ENCODE results near the gene ZNF536. TPM values are rescaled to one million over a fixed set of nuclear protein-coding genes. Genes with fewer than 3 reads are reported as not detected.

The ZNF536 gene
- total and polyA plus RNA-seq, 2 donors from 2014 or later, result 0.19 to 0.25 TPM

DNA sequence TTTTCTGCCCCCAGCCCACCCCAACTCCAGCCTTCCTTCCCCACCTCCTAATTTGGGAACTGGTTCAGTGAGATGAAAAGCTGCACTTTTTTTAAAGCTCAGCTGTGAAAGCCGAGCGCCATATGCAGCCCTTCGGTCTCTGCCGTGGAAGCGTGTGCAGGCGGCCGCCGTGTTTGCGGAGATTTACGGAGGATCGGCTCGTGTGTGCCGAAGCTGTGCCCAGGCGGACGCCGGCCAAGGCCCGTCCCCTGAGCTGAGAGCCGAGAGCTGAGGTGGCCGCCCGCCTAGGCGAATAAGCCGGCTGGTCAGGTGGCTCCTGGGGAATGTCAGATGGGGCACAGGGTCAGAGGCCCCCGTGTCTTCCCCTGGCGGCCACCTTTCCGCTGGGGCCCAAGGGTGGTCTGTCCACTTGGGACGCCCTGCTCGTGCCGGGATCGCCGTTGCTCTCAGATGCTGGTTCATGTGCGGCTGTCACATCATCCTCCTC, 78.7 kb downstream of the ZNF536 start:
- no peak for FAIRE-seq

DNA sequence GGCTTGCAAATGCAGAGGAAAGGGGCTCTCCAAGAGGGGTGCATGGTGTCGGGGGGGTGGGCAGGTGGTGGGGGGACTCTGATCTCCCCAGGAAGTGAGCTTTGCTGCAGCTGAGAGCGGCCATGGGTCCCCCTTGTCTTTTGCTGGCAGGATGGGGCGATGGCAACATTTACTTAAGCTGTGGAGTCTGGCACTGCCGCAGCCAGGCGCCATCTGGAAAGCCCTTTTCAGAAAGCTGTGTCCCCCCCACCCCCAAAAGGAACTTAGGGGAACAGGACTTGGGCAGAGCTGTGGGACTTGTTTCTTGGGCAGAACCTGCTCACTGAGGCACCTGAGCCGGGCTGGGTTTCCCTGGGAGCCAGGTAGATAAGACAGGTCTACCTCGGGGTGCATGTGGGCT, 80.7 kb downstream of the ZNF536 start:
- Histone ChIP-seq H3K36me3 (ENCODE audit: control insufficient read depth in 2 of 3, insufficient read depth in 3 of 3, low read length in 3 of 3) (no peaks in the 10 kb centered on the region), H3K27me3 (ENCODE audit: control insufficient read depth, insufficient read depth, low read length) (no peaks in the 10 kb centered on the region), H3K4me1 (ENCODE audit: control insufficient read depth in 2 of 3, insufficient read depth in 2 of 3, low read depth in 1 of 3, low read length in 3 of 3) (peaks cover 2 to 6% (median 3%) of the 10 kb centered on the region in 3 donors), H3K9me3 (ENCODE audit: control insufficient read depth in 2 of 3, insufficient read depth in 1 of 3, low read length in 3 of 3) (no peaks in the 10 kb centered on the region), H3K9ac (ENCODE audit: low read length in 3 of 3) (no peak overlapping the region), H3K4me3 (ENCODE audit: low read length in 3 of 3) (no peak overlapping the region), H3K27ac (ENCODE audit: low read depth in 2 of 2, low read length in 2 of 2) (no peak overlapping the region)
- intact Hi-C loops (cut with DNase I), result no loop called here
- FAIRE-seq (no peak), DNase-seq (no peak)
- TF ChIP-seq, protein P1, sequence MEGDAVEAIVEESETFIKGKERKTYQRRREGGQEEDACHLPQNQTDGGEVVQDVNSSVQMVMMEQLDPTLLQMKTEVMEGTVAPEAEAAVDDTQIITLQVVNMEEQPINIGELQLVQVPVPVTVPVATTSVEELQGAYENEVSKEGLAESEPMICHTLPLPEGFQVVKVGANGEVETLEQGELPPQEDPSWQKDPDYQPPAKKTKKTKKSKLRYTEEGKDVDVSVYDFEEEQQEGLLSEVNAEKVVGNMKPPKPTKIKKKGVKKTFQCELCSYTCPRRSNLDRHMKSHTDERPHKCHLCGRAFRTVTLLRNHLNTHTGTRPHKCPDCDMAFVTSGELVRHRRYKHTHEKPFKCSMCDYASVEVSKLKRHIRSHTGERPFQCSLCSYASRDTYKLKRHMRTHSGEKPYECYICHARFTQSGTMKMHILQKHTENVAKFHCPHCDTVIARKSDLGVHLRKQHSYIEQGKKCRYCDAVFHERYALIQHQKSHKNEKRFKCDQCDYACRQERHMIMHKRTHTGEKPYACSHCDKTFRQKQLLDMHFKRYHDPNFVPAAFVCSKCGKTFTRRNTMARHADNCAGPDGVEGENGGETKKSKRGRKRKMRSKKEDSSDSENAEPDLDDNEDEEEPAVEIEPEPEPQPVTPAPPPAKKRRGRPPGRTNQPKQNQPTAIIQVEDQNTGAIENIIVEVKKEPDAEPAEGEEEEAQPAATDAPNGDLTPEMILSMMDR (IDR thresholded peaks at IDR 0.05; ENCODE audit: borderline replicate concordance, extremely low read depth, insufficient read depth), result no peak

More for the DNA sequence above, 78.7 kb downstream of the ZNF536 start:
- no peaks in the 10 kb centered on the region for H3K27me3 ChIP-seq (ENCODE audit: control insufficient read depth, insufficient read depth, low read length)
- peaks cover 2 to 10% (median 6%) of the 10 kb centered on the region in 3 donors for H3K4me1 ChIP-seq (ENCODE audit: control insufficient read depth in 2 of 3, insufficient read depth in 2 of 3, low read depth in 1 of 3, low read length in 3 of 3)
- no peaks in the 10 kb centered on the region for H3K36me3 ChIP-seq (ENCODE audit: control insufficient read depth in 2 of 3, insufficient read depth in 3 of 3, low read length in 3 of 3)
- no peak overlapping the region for H3K4me3 ChIP-seq (ENCODE audit: low read length in 3 of 3)
- no peak overlapping the region for H3K27ac ChIP-seq (ENCODE audit: low read depth in 2 of 2, low read length in 2 of 2)
- no peak overlapping the region for H3K9ac ChIP-seq (ENCODE audit: low read length in 3 of 3)
- TF ChIP-seq, protein P1 (IDR thresholded peaks at IDR 0.05; ENCODE audit: borderline replicate concordance, extremely low read depth, insufficient read depth), result no peak
- intact Hi-C loops (cut with DNase I), result no loop called here
- DNase-seq, result peak in 3 of 5 donors; percentile 6 to 78 (median 35)
- H3K9me3 ChIP-seq (ENCODE audit: control insufficient read depth in 2 of 3, insufficient read depth in 1 of 3, low read length in 3 of 3), result no peaks in the 10 kb centered on the region

DNA sequence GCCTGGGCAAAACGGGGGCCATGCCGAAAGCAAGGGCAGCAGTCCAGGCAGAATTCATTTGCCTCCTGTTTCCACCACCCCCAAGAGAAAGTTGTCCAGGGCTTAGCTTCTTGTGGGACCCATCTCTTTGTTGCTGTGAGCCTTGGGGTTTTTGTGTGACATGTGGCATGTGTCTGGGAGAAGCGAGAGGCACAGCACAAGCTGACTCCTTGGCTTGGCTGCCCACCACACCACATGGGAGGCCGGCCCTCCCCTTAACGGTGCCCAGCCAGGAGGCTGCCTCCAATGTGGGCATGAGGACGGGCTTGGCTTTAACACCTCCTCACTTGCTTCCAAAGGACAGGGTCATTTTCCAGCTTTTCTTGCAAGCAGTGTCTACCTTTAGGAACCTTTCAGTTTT, 81.6 kb downstream of the ZNF536 start:
- no peak for FAIRE-seq
- Histone ChIP-seq H3K9me3 (ENCODE audit: control insufficient read depth in 2 of 3, insufficient read depth in 1 of 3, low read length in 3 of 3) (no peaks in the 10 kb centered on the region), H3K36me3 (ENCODE audit: control insufficient read depth in 2 of 3, insufficient read depth in 3 of 3, low read length in 3 of 3) (no peaks in the 10 kb centered on the region), H3K4me1 (ENCODE audit: control insufficient read depth in 2 of 3, insufficient read depth in 2 of 3, low read depth in 1 of 3, low read length in 3 of 3) (peaks cover 2 to 6% (median 3%) of the 10 kb centered on the region in 3 donors), H3K4me3 (ENCODE audit: low read length in 3 of 3) (no peak overlapping the region), H3K27me3 (ENCODE audit: control insufficient read depth, insufficient read depth, low read length) (no peaks in the 10 kb centered on the region), H3K27ac (ENCODE audit: low read depth in 2 of 2, low read length in 2 of 2) (no peak overlapping the region), H3K9ac (ENCODE audit: low read length in 3 of 3) (no peak overlapping the region)
- intact Hi-C loops (cut with DNase I), result no loop called here
- no peak for DNase-seq
- TF ChIP-seq, protein P1 (IDR thresholded peaks at IDR 0.05; ENCODE audit: borderline replicate concordance, extremely low read depth, insufficient read depth), result no peak

DNA sequence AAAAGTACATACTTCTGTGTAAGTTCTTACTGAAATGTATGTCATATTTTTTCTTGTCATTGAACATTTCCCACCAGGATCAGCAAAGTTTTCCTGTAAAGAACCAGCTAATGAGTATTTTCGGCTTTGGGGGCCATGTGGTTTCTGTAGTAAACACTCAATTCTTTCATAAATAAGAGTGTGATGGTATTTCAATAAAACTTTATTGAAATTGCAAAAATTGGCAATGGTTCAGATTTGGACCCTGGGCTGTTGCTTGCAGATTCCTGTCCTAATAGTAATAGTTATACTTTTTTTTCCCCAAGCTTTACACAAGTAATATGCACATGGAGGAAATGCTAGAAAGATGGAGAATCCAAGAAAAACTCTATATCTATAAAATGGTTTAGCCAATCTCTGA, 83.7 kb downstream of the ZNF536 start:
- Histone ChIP-seq H3K36me3 (ENCODE audit: control insufficient read depth in 2 of 3, insufficient read depth in 3 of 3, low read length in 3 of 3) (no peaks in the 10 kb centered on the region), H3K4me3 (ENCODE audit: low read length in 3 of 3) (no peak overlapping the region), H3K4me1 (ENCODE audit: control insufficient read depth in 2 of 3, insufficient read depth in 2 of 3, low read depth in 1 of 3, low read length in 3 of 3) (no peaks in the 10 kb centered on the region), H3K9ac (ENCODE audit: low read length in 3 of 3) (no peak overlapping the region), H3K27ac (ENCODE audit: low read depth in 2 of 2, low read length in 2 of 2) (no peak overlapping the region), H3K9me3 (ENCODE audit: control insufficient read depth in 2 of 3, insufficient read depth in 1 of 3, low read length in 3 of 3) (no peaks in the 10 kb centered on the region), H3K27me3 (ENCODE audit: control insufficient read depth, insufficient read depth, low read length) (no peaks in the 10 kb centered on the region)
- FAIRE-seq, result no peak
- intact Hi-C loops (cut with DNase I), result no loop called here
- TF ChIP-seq, protein P1 (IDR thresholded peaks at IDR 0.05; ENCODE audit: borderline replicate concordance, extremely low read depth, insufficient read depth), result no peak
- DNase-seq, result no peak
